RWPE2 (cell line): Measurements from ENCODE around the gene MUC4.
"Not testable (repeated sequence)": the region's sequence is repeated elsewhere in the genome, so short reads cannot be mapped to it uniquely, and the experiment has no call there.

Experiments used
- ATAC-seq: fragments of 200-7000 bp; cut with Tn5 transposase; 3 replicates; pipeline ENCODE4 v1.9.1; 2021; ENCODE audit warnings: low read depth
- DNase-seq: peaks from one replicate; pipeline ENCODE4 v3.0.0-alpha.2; 2020; ENCODE audit warnings: low spot score
- H3K27ac ChIP-seq: fragments of 450-650 bp; 2 replicates; pipeline ENCODE4 v1.5.1; 2017; ENCODE audit warnings: mild to moderate bottlenecking; ENCODE audit not compliant: poor library complexity, severe bottlenecking
- H3K27me3 ChIP-seq: fragments of 250-450 bp; sonication (Bioruptor Pico); 2 replicates; pipeline ENCODE4 v1.5.1; 2021; ENCODE audit warnings: mild to moderate bottlenecking, moderate library complexity; ENCODE audit not compliant: insufficient read depth, poor library complexity, severe bottlenecking
- H3K36me3 ChIP-seq: fragments of 250-450 bp; sonication (Bioruptor Pico); 2 replicates; pipeline ENCODE4 v1.5.1; 2020; ENCODE audit warnings: low read depth, mild to moderate bottlenecking, moderate library complexity
- H3K4me1 ChIP-seq: fragments of 250-450 bp; sonication (Bioruptor Pico); 2 replicates; pipeline ENCODE4 v1.5.1; 2021; ENCODE audit warnings: mild to moderate bottlenecking, moderate library complexity; ENCODE audit not compliant: insufficient read depth, poor library complexity, severe bottlenecking
- H3K4me3 ChIP-seq: fragments of 250-450 bp; sonication (Bioruptor Pico); 2 replicates; pipeline ENCODE4 v1.5.1; 2021; ENCODE audit warnings: mild to moderate bottlenecking, moderate library complexity; ENCODE audit not compliant: severe bottlenecking
- H3K9me3 ChIP-seq: fragments of 250-450 bp; sonication (Bioruptor Pico); 2 replicates; pipeline ENCODE4 v1.5.1; 2021; ENCODE audit warnings: mild to moderate bottlenecking, moderate library complexity; ENCODE audit not compliant: severe bottlenecking
- TF ChIP-seq, protein P1 (sequence below): fragments of 450-650 bp; IDR thresholded peaks from one replicate; pipeline ENCODE4 v1.5.1; 2017; ENCODE audit warnings: mild to moderate bottlenecking, moderate library complexity; ENCODE audit not compliant: poor library complexity, severe bottlenecking

MUC4 gene

DNA sequence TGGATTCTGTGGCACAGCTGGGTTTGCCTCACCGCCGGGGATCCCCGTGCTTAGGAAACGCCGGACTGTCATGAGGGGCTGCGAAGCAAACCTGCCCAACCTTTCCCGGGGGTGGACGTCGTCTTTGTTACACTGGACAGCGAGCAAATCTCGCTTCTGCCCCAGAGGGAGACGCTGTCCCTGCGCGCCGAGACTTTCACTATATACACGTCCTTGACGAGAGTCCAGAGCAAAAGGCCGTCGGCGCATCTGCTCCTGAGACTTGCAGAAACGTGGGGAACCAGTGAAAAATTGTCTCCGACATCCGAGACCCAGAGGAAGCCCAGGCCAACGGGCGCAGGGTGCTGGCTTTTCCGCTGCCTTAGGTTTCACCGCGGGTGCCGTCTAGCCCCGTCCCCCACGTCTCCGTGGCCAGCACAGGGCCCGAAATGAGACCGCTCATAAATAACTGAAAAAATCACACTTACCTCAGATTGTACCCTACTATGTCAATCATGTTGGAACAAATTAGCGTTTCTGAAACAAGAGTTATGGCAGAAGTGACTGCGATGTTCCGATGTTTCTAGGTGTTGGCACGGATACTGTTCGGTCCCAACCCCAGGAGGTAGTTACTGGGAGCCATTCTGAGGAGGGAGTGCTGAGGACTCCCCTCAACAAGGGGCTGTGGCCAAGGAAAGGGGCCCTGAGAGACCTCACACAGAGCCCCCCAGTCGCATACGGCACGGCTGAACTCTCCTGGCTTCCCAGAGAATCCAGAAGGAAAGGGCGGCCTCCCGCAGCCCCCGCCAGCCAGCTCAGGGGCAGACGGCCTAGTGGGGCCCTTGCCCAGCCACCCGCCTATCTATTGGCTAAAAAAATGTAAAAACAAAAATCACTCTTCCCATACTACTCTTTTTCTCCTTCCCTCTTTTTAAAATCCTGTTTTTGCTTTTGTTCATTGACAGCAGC lies 14.4 kb upstream of the MUC4 start:
- no peak overlapping the region for H3K4me3 ChIP-seq
- no peaks in the 10 kb centered on the region for H3K9me3 ChIP-seq
- no peaks in the 10 kb centered on the region for H3K36me3 ChIP-seq
- H3K27ac ChIP-seq, result no peak overlapping the region
- no peak for DNase-seq
- H3K4me1 ChIP-seq, result peaks cover 8% of the 10 kb centered on the region
- no peaks in the 10 kb centered on the region for H3K27me3 ChIP-seq
- no peak for ATAC-seq
- TF ChIP-seq, protein P1, sequence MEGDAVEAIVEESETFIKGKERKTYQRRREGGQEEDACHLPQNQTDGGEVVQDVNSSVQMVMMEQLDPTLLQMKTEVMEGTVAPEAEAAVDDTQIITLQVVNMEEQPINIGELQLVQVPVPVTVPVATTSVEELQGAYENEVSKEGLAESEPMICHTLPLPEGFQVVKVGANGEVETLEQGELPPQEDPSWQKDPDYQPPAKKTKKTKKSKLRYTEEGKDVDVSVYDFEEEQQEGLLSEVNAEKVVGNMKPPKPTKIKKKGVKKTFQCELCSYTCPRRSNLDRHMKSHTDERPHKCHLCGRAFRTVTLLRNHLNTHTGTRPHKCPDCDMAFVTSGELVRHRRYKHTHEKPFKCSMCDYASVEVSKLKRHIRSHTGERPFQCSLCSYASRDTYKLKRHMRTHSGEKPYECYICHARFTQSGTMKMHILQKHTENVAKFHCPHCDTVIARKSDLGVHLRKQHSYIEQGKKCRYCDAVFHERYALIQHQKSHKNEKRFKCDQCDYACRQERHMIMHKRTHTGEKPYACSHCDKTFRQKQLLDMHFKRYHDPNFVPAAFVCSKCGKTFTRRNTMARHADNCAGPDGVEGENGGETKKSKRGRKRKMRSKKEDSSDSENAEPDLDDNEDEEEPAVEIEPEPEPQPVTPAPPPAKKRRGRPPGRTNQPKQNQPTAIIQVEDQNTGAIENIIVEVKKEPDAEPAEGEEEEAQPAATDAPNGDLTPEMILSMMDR, result no peak

DNA sequence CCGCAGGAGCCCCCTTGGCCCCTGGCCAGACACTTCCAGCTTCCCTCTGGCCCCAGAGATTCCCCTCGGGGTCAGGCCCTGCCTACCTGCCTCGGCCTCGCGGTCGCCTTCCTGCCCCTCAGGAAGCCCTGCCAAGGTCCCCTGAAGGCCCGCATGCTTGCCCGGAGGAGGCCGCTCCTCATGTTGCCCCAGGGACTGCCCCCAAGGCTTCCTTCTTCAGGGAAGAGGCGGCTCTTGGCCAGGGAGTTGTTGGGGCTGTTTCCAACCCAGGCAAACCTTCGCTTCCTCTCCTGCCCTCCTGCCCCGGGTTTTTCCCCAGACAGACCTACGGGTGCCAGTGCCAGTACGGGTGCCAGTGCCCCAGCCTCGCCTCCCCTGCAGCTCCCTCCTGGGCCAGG lies 13.5 kb upstream of the MUC4 start:
- Histone ChIP-seq H3K9me3 (no peaks in the 10 kb centered on the region), H3K27me3 (no peaks in the 10 kb centered on the region), H3K4me3 (no peak overlapping the region), H3K36me3 (no peaks in the 10 kb centered on the region), H3K4me1 (peaks cover 10% of the 10 kb centered on the region), H3K27ac (no peak overlapping the region)
- DNase-seq (no peak), ATAC-seq (no peak)
- TF ChIP-seq, protein P1, result no peak

DNA sequence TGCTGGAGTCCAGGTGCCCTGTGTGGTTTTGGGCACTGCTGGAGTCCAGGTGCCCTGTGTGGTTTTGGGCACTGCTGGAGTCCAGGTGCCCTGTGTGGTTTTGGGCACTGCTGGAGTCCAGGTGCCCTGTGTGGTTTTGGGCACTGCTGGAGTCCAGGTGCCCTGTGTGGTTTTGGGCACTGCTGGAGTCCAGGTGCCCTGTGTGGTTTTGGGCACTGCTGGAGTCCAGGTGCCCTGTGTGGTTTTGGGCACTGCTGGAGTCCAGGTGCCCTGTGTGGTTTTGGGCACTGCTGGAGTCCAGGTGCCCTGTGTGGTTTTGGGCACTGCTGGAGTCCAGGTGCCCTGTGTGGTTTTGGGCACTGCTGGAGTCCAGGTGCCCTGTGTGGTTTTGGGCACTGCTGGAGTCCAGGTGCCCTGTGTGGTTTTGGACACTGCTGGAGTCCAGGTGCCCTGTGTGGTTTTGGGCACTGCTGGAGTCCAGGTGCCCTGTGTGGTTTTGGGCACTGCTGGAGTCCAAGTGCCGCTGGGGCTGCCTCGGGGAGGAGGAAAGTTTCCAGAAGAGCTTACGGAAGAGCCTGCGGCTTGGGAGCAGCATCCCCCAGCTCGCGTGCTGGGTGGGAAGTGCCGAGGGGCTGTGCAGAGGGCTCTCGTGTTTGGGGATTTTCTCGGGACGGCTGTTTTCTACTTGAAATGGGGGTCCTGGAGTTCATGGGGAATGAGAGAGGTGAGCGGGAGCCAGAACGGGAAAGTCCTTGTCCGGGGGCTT lies 12.9 kb upstream of the MUC4 start:
- H3K4me1 ChIP-seq, ATAC-seq, H3K36me3 ChIP-seq, H3K27ac ChIP-seq, H3K27me3 ChIP-seq, DNase-seq, H3K9me3 ChIP-seq, H3K4me3 ChIP-seq: not testable (repeated sequence)

DNA sequence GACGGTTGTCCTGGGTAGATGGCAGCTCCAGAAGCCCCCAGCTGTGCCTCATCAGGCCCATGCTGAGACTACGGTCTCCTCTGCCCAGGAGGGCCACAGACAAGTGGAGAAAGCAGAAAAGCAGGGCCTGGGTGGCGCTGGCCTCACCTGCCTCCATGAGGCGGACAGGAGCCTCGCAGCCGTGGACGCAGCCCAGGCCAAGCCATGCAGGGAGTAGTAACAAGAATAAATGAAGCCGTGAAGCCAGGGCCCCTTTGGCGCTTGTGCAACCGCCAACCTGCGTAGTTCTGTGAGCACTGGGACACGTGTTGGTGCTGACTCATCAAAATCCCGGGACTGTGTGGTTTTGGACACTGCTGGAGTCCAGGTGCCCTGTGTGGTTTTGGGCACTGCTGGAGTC lies 12.3 kb upstream of the MUC4 start:
- Histone ChIP-seq H3K4me1 (peaks cover 10% of the 10 kb centered on the region), H3K4me3 (no peak overlapping the region), H3K9me3 (no peaks in the 10 kb centered on the region), H3K27me3 (no peaks in the 10 kb centered on the region), H3K36me3 (no peaks in the 10 kb centered on the region), H3K27ac (no peak overlapping the region)
- DNase-seq (no peak), ATAC-seq (peak; percentile 42; the same call in 2 of the 3 replicates)
- TF ChIP-seq, protein P1, result no peak

DNA sequence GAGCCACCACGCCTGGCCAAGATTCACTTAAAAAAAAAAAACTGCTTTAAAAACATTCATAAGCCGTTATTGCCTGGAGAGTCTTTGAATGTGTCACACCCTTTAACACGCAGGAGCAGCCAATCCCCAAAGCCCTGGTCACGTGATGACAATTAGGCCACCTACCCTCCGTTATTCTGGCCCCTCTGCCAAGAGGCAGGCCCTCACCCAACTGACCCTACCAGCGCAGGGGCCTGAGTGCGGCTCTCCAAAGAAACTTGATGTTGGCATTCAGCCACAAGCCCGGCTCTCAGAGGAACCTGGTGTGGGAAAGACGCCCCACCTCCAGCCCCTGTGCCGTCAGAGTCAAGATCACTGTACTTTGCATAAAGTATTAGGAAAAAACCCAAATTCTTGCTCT lies 11.6 kb upstream of the MUC4 start:
- DNase-seq, result no peak
- TF ChIP-seq, protein P1, result no peak
- H3K9me3 ChIP-seq, result no peaks in the 10 kb centered on the region
- no peak overlapping the region for H3K4me3 ChIP-seq
- H3K4me1 ChIP-seq, result peaks cover 10% of the 10 kb centered on the region
- H3K27me3 ChIP-seq, result no peaks in the 10 kb centered on the region
- ATAC-seq, result no peak
- no peak overlapping the region for H3K27ac ChIP-seq
- no peaks in the 10 kb centered on the region for H3K36me3 ChIP-seq
